ENCODE results near the gene GPD1L. TPM values are rescaled to one million over a fixed set of nuclear protein-coding genes. Genes with fewer than 3 reads are reported as not detected.
"Not testable (repeated sequence)": the region's sequence is repeated elsewhere in the genome, so short reads cannot be mapped to it uniquely, and the experiment has no call there.

The GPD1L gene
- 10 to 100 TPM; 33.8 to 79.0 (median 50.6) TPM for total RNA-seq
- polyA plus RNA-seq, result 10 to 100 TPM; 16.5 to 32.4 (median 17.0) TPM
- long read RNA-seq, donor 1, full-length matches to known transcripts, result 2 of 2 reads
- long read RNA-seq, donor 1, partial matches to known transcripts, result 0 of 2 reads
- long read RNA-seq, donor 1, other reads (novel, unspliced or antisense), result 0 of 2 reads
- long read RNA-seq, donor 2, full-length matches to known transcripts, result 2 of 2 reads
- long read RNA-seq, donor 2, partial matches to known transcripts, result 0 of 2 reads
- long read RNA-seq, donor 2, other reads (novel, unspliced or antisense), result 0 of 2 reads
- long read RNA-seq, donor 3, full-length matches to known transcripts, result 3 of 3 reads
- long read RNA-seq, donor 3, partial matches to known transcripts, result 0 of 3 reads
- long read RNA-seq, donor 3, other reads (novel, unspliced or antisense), result 0 of 3 reads
- long read RNA-seq, donor 4, full-length matches to known transcripts, result 1 of 1 reads
- long read RNA-seq, donor 4, partial matches to known transcripts, result 0 of 1 reads
- long read RNA-seq, donor 4, other reads (novel, unspliced or antisense), result 0 of 1 reads
- long read RNA-seq, donor 5, full-length matches to known transcripts, result 5 of 14 reads
- long read RNA-seq, donor 5, partial matches to known transcripts, result 9 of 14 reads
- long read RNA-seq, donor 5, other reads (novel, unspliced or antisense), result 0 of 14 reads
- long read RNA-seq, donor 6, result 0 reads
- long read RNA-seq, donor 7, full-length matches to known transcripts, result 10 of 10 reads
- long read RNA-seq, donor 7, partial matches to known transcripts, result 0 of 10 reads
- long read RNA-seq, donor 7, other reads (novel, unspliced or antisense), result 0 of 10 reads
- long read RNA-seq, donor 8, full-length matches to known transcripts, result 5 of 5 reads
- long read RNA-seq, donor 8, partial matches to known transcripts, result 0 of 5 reads
- long read RNA-seq, donor 8, other reads (novel, unspliced or antisense), result 0 of 5 reads
- long read RNA-seq, donor 9, full-length matches to known transcripts, result 3 of 3 reads
- long read RNA-seq, donor 9, partial matches to known transcripts, result 0 of 3 reads
- long read RNA-seq, donor 9, other reads (novel, unspliced or antisense), result 0 of 3 reads
- long read RNA-seq, donor 10, result 0 reads

- intact Hi-C loops (cut with DNase I; ENCODE audit: low total_unique reads), result no loop called here
- H3K27me3 ChIP-seq, result no peaks in the 10 kb centered on the region
- H3K36me3 ChIP-seq, result no peaks in the 10 kb centered on the region
- 3 to 6% (median 4%) methylated on average over 38 to 78 of the region's 78 CpGs for WGBS, 5 donors
- TF ChIP-seq POLR2AphosphoS5 (IDR thresholded peaks at IDR 0.05), result peak; percentile 66 to 85 (median 75)
- no peak for TF ChIP-seq POLR2A (IDR thresholded peaks at IDR 0.05)
- peaks cover 5 to 23% (median 15%) of the 10 kb centered on the region in 4 donors for H3K9me3 ChIP-seq
- H3K27ac ChIP-seq, result peak within 1 kb of the TSS; percentile 84 to 92 (median 88)
- DNase-seq, result peak; percentile 96 to 99
- peaks cover 38 to 58% (median 52%) of the 10 kb centered on the region in 4 donors for H3K4me1 ChIP-seq
- H3K4me3 ChIP-seq, result peak within 1 kb of the TSS; percentile 72 to 100 (median 89)
Measured at GRCh38 chr3:32106132-32106928, at the start of gene GPD1L. GPD1L (plus strand) TSS chr3:32106620; CDS start chr3:32106712, 92 bp downstream.

- H3K27ac ChIP-seq; H3K9me3 ChIP-seq; DNase-seq; H3K4me1 ChIP-seq; H3K4me3 ChIP-seq; H3K36me3 ChIP-seq; intact Hi-C loops (cut with DNase I; ENCODE audit: low total_unique reads); H3K27me3 ChIP-seq: not testable (repeated sequence)
- 84 to 100% (median 98%) methylated on average over 4 of the region's 4 CpGs for WGBS, 5 donors
Measured at GRCh38 chr3:32058465-32058864, 48.0 kb upstream of the GPD1L start.

GRCh38 chr3:32062950-32063582 lies 43.4 kb upstream of the GPD1L start:
- intact Hi-C loops (cut with DNase I; ENCODE audit: low total_unique reads), result no loop called here

DNA sequence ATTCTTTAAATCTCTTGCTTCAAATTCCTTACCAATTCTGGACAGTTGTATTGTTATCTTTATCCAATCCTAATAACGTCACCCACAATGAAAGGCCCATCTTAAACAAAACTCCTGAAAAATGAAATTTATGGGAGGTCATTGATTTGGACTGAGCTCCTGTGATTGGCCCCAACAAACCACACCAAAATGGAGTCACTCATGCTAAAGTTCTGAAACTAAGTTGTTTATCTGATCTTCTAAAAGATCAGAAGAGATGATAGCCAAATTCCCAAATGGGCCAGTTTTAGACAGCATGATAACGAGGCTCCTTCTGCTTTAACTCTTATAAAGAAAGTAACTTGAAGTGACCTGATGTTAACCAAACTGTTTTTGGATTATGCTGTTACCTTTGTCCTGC lies 39.7 kb upstream of the GPD1L start:
- peaks cover 0 to under 1% (median 0%) of the 10 kb centered on the region in 4 donors for H3K9me3 ChIP-seq
- H3K4me3 ChIP-seq, result no peak overlapping the region
- H3K27me3 ChIP-seq, result no peaks in the 10 kb centered on the region
- 82 to 94% (median 92%) methylated on average over 2 of the region's 2 CpGs for WGBS, 5 donors
- no peaks in the 10 kb centered on the region for H3K4me1 ChIP-seq
- intact Hi-C loops (cut with DNase I; ENCODE audit: low total_unique reads), result no loop called here
- H3K36me3 ChIP-seq, result no peaks in the 10 kb centered on the region
- TF ChIP-seq POLR2A (IDR thresholded peaks at IDR 0.05) (no peak), CTCF (IDR thresholded peaks at IDR 0.05) (no peak), EP300 (IDR thresholded peaks at IDR 0.05) (no peak), POLR2AphosphoS5 (IDR thresholded peaks at IDR 0.05) (no peak)
- DNase-seq, result no peak
- no peak overlapping the region for H3K27ac ChIP-seq

More at GRCh38 chr3:32062950-32063582, 43.4 kb upstream of the GPD1L start:
- 59 to 82% (median 81%) methylated on average over 4 of the region's 4 CpGs; no CpG with 5 or more reads in 1 of the 5 donors for WGBS, 5 donors
- H3K9me3 ChIP-seq, result no peaks in the 10 kb centered on the region
- TF ChIP-seq CTCF (IDR thresholded peaks at IDR 0.05) (no peak), POLR2AphosphoS5 (IDR thresholded peaks at IDR 0.05) (no peak), EP300 (IDR thresholded peaks at IDR 0.05) (no peak)
- H3K4me1 ChIP-seq, result no peaks in the 10 kb centered on the region
- H3K36me3 ChIP-seq, result no peaks in the 10 kb centered on the region
- H3K27ac ChIP-seq, result no peak overlapping the region
- H3K4me3 ChIP-seq, result no peak overlapping the region
- no peaks in the 10 kb centered on the region for H3K27me3 ChIP-seq
- no peak for DNase-seq

GRCh38 chr3:32074194-32074593 lies 32.2 kb upstream of the GPD1L start:
- H3K4me3 ChIP-seq; intact Hi-C loops (cut with DNase I; ENCODE audit: low total_unique reads): not testable (repeated sequence)
- WGBS, 5 donors, result 70 to 87% (median 79%) methylated on average over 7 of the region's 7 CpGs

More at GRCh38 chr3:32074194-32074593, 32.2 kb upstream of the GPD1L start:
- not testable (repeated sequence) for DNase-seq, H3K27ac ChIP-seq, H3K4me1 ChIP-seq, H3K36me3 ChIP-seq, H3K27me3 ChIP-seq
- peaks cover 0 to 11% (median 0%) of the 10 kb centered on the region in 4 donors for H3K9me3 ChIP-seq
